Measurements from ENCODE around the gene TRAF3. TPM values are rescaled to one million over a fixed set of nuclear protein-coding genes. Genes with fewer than 3 reads are reported as not detected.

Gene TRAF3
- total RNA-seq, 1 donor: 19.5 TPM

GRCh38 chr14:102731101-102731870 lies 46.0 kb upstream of the TRAF3 start:
- no peaks in the 10 kb centered on the region for H3K9me3 ChIP-seq (ENCODE audit: low read depth, low read length)
- no peaks in the 10 kb centered on the region for H3K27me3 ChIP-seq (ENCODE audit: insufficient read depth, low read length)
- no peaks in the 10 kb centered on the region for H3K79me2 ChIP-seq (ENCODE audit: insufficient read depth, low read length)
- H3K36me3 ChIP-seq (ENCODE audit: insufficient read depth, low read length): peaks cover 26% of the 10 kb centered on the region
- TF ChIP-seq CTCF (IDR thresholded peaks at IDR 0.05; ENCODE audit: extremely low read depth, low read depth, low read length): no peak
- H3K4me1 ChIP-seq (ENCODE audit: insufficient read depth, low read length): no peaks in the 10 kb centered on the region
- no peak overlapping the region for H3K27ac ChIP-seq (ENCODE audit: low read depth, low read length)
- no peak overlapping the region for H3K4me3 ChIP-seq (ENCODE audit: insufficient read depth, low read length)
- no peak overlapping the region for H2AFZ ChIP-seq (ENCODE audit: low read length)
- DNase-seq (ENCODE audit: insufficient read length, low spot score, missing footprints): no peak
- H3K4me2 ChIP-seq (ENCODE audit: insufficient read depth, low read length): no peak overlapping the region
- no peaks in the 10 kb centered on the region for H4K20me1 ChIP-seq (ENCODE audit: insufficient read depth, low read length)

GRCh38 chr14:102731871-102732800 lies 45.1 kb upstream of the TRAF3 start:
- Histone ChIP-seq H3K4me1 (ENCODE audit: insufficient read depth, low read length) (no peaks in the 10 kb centered on the region), H3K27me3 (ENCODE audit: insufficient read depth, low read length) (no peaks in the 10 kb centered on the region), H3K79me2 (ENCODE audit: insufficient read depth, low read length) (no peaks in the 10 kb centered on the region), H2AFZ (ENCODE audit: low read length) (no peak overlapping the region), H3K4me3 (ENCODE audit: insufficient read depth, low read length) (no peak overlapping the region), H3K27ac (ENCODE audit: low read depth, low read length) (no peak overlapping the region), H3K36me3 (ENCODE audit: insufficient read depth, low read length) (peaks cover 18% of the 10 kb centered on the region), H3K9me3 (ENCODE audit: low read depth, low read length) (no peaks in the 10 kb centered on the region), H3K4me2 (ENCODE audit: insufficient read depth, low read length) (no peak overlapping the region), H4K20me1 (ENCODE audit: insufficient read depth, low read length) (no peaks in the 10 kb centered on the region)
- TF ChIP-seq CTCF (IDR thresholded peaks at IDR 0.05; ENCODE audit: extremely low read depth, low read depth, low read length): no peak
- DNase-seq (ENCODE audit: insufficient read length, low spot score, missing footprints): no peak

- H3K4me2 ChIP-seq (ENCODE audit: insufficient read depth, low read length): no peak overlapping the region
- no peak for DNase-seq (ENCODE audit: insufficient read length, low spot score, missing footprints)
- no peak overlapping the region for H3K4me3 ChIP-seq (ENCODE audit: insufficient read depth, low read length)
- no peak overlapping the region for H3K27ac ChIP-seq (ENCODE audit: low read depth, low read length)
- H2AFZ ChIP-seq (ENCODE audit: low read length): no peak overlapping the region
- H3K27me3 ChIP-seq (ENCODE audit: insufficient read depth, low read length): no peaks in the 10 kb centered on the region
- TF ChIP-seq CTCF (IDR thresholded peaks at IDR 0.05; ENCODE audit: extremely low read depth, low read depth, low read length): no peak
- no peaks in the 10 kb centered on the region for H3K4me1 ChIP-seq (ENCODE audit: insufficient read depth, low read length)
- H3K79me2 ChIP-seq (ENCODE audit: insufficient read depth, low read length): no peaks in the 10 kb centered on the region
- H4K20me1 ChIP-seq (ENCODE audit: insufficient read depth, low read length): no peaks in the 10 kb centered on the region
- peaks cover 11% of the 10 kb centered on the region for H3K36me3 ChIP-seq (ENCODE audit: insufficient read depth, low read length)
- no peaks in the 10 kb centered on the region for H3K9me3 ChIP-seq (ENCODE audit: low read depth, low read length)
These were observed 44.3 kb upstream of the TRAF3 start for GRCh38 chr14:102732924-102733323.

- H3K4me2 ChIP-seq (ENCODE audit: insufficient read depth, low read length): no peak overlapping the region
- no peak for TF ChIP-seq CTCF (IDR thresholded peaks at IDR 0.05; ENCODE audit: extremely low read depth, low read depth, low read length)
These were observed 43.9 kb upstream of the TRAF3 start for GRCh38 chr14:102733326-102733725.

More at GRCh38 chr14:102733326-102733725, 43.9 kb upstream of the TRAF3 start:
- H3K36me3 ChIP-seq (ENCODE audit: insufficient read depth, low read length): peaks cover 7% of the 10 kb centered on the region
- H3K27ac ChIP-seq (ENCODE audit: low read depth, low read length): no peak overlapping the region
- DNase-seq (ENCODE audit: insufficient read length, low spot score, missing footprints): no peak
- H2AFZ ChIP-seq (ENCODE audit: low read length): no peak overlapping the region
- no peaks in the 10 kb centered on the region for H4K20me1 ChIP-seq (ENCODE audit: insufficient read depth, low read length)
- H3K27me3 ChIP-seq (ENCODE audit: insufficient read depth, low read length): no peaks in the 10 kb centered on the region
- no peak overlapping the region for H3K4me3 ChIP-seq (ENCODE audit: insufficient read depth, low read length)
- no peaks in the 10 kb centered on the region for H3K4me1 ChIP-seq (ENCODE audit: insufficient read depth, low read length)
- no peaks in the 10 kb centered on the region for H3K9me3 ChIP-seq (ENCODE audit: low read depth, low read length)
- H3K79me2 ChIP-seq (ENCODE audit: insufficient read depth, low read length): no peaks in the 10 kb centered on the region
